ENCODE measurements around the gene ZNF417. TPM values are rescaled to one million over a fixed set of nuclear protein-coding genes. Genes with fewer than 3 reads are reported as not detected.

ZNF417 gene
- total RNA-seq, 1 experiment from 2014 or later, result 22.8 TPM

DNA sequence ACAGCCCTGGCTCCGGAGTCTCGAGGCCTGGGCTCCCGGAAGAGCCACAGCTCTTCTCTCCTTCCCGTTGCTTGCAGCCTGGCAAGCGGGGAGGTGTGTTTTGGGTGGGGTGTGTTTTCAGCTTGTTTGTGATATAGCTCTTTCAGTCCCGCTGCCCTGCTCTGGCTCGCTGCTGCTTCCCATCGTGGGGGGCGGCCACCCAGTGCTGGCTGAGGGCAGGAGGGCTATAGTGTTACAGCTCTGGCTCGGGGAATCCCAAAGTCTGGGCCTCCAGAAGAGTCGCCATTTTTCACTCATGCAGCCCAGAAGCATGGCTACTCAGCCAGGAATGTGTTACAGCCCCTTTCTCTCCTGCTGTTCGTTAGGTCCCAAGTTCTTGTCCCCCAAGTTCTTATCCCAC lies 33.3 kb upstream of the ZNF417 start:
- no TSS peak for BruUV-seq (replicated peaks)
- no peak for ATAC-seq
- H3K9me3 ChIP-seq (ENCODE audit: control insufficient read depth, insufficient read depth, low read depth, low read length), result peaks cover 26% of the 10 kb centered on the region; the same call in 1 of the 2 replicates
- H3K36me3 ChIP-seq (ENCODE audit: control insufficient read depth, insufficient read depth, low read length), result no peaks in the 10 kb centered on the region
- ChIA-PET CTCF (no interaction called here), POLR2A (no interaction called here)
- TF ChIP-seq, protein P1, sequence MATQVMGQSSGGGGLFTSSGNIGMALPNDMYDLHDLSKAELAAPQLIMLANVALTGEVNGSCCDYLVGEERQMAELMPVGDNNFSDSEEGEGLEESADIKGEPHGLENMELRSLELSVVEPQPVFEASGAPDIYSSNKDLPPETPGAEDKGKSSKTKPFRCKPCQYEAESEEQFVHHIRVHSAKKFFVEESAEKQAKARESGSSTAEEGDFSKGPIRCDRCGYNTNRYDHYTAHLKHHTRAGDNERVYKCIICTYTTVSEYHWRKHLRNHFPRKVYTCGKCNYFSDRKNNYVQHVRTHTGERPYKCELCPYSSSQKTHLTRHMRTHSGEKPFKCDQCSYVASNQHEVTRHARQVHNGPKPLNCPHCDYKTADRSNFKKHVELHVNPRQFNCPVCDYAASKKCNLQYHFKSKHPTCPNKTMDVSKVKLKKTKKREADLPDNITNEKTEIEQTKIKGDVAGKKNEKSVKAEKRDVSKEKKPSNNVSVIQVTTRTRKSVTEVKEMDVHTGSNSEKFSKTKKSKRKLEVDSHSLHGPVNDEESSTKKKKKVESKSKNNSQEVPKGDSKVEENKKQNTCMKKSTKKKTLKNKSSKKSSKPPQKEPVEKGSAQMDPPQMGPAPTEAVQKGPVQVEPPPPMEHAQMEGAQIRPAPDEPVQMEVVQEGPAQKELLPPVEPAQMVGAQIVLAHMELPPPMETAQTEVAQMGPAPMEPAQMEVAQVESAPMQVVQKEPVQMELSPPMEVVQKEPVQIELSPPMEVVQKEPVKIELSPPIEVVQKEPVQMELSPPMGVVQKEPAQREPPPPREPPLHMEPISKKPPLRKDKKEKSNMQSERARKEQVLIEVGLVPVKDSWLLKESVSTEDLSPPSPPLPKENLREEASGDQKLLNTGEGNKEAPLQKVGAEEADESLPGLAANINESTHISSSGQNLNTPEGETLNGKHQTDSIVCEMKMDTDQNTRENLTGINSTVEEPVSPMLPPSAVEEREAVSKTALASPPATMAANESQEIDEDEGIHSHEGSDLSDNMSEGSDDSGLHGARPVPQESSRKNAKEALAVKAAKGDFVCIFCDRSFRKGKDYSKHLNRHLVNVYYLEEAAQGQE (IDR thresholded peaks at IDR 0.05; ENCODE audit: insufficient read depth in 1 of 2, low read depth in 2 of 2, low read length in 1 of 2), result no peak
- no peaks in the 10 kb centered on the region for H3K4me1 ChIP-seq (ENCODE audit: control insufficient read depth, insufficient read depth, low read length)
- no peaks in the 10 kb centered on the region for H3K27me3 ChIP-seq (ENCODE audit: control insufficient read depth, insufficient read depth, low read length)
- intact Hi-C loops (cut with micrococcal nuclease; ENCODE audit: unreplicated experiment) (no loop called here), in situ Hi-C loops (cut with HindIII; ENCODE audit: low pct_unique_long_range_greater_than_20kb, low sequenced_read_pairs) (no loop called here)
- no peak overlapping the region for H3K27ac ChIP-seq (ENCODE audit: low read length)
- H3K4me3 ChIP-seq (ENCODE audit: low read depth in 2 of 2, low read length in 2 of 2), result no peak overlapping the region
- DNase-seq (ENCODE audit: low read depth, low spot score), result no peak

DNA sequence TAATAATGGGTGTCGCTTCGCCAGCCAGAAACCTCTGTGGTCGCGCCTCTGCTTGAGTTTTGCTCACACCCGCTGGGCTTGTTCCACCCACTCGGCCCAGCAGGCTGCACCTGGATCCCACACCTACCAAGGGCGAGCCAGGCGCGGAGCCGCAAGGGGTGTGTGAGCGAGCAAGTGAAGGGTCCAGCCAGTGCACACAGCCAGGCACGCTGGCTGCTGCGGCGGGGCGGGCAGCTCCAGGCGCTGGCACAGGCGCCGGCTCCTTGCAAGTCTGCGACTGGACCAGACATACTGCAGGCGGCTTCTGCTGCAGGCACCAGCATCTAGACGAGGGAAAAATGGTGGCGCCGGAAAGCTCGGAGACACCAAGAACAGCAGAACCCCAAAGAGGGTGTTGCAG lies 32.9 kb upstream of the ZNF417 start:
- ChIA-PET POLR2A (no interaction called here), CTCF (no interaction called here)
- no peak overlapping the region for H3K27ac ChIP-seq (ENCODE audit: low read length)
- TF ChIP-seq, protein P1 (IDR thresholded peaks at IDR 0.05; ENCODE audit: insufficient read depth in 1 of 2, low read depth in 2 of 2, low read length in 1 of 2), result no peak
- TF ChIP-seq TCF7L2 (IDR thresholded peaks at IDR 0.05; ENCODE audit: low read depth, low read length) (no peak), POLR2AphosphoS5 (IDR thresholded peaks at IDR 0.05; ENCODE audit: low read depth, low read length) (no peak), SIN3A (IDR thresholded peaks at IDR 0.05; ENCODE audit: borderline replicate concordance, insufficient read depth, low read depth, low read length) (no peak)
- TF ChIP-seq, protein P2, sequence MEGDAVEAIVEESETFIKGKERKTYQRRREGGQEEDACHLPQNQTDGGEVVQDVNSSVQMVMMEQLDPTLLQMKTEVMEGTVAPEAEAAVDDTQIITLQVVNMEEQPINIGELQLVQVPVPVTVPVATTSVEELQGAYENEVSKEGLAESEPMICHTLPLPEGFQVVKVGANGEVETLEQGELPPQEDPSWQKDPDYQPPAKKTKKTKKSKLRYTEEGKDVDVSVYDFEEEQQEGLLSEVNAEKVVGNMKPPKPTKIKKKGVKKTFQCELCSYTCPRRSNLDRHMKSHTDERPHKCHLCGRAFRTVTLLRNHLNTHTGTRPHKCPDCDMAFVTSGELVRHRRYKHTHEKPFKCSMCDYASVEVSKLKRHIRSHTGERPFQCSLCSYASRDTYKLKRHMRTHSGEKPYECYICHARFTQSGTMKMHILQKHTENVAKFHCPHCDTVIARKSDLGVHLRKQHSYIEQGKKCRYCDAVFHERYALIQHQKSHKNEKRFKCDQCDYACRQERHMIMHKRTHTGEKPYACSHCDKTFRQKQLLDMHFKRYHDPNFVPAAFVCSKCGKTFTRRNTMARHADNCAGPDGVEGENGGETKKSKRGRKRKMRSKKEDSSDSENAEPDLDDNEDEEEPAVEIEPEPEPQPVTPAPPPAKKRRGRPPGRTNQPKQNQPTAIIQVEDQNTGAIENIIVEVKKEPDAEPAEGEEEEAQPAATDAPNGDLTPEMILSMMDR (IDR thresholded peaks at IDR 0.05), result no peak
- no peak overlapping the region for H3K4me3 ChIP-seq (ENCODE audit: low read depth in 2 of 2, low read length in 2 of 2)
- intact Hi-C loops (cut with micrococcal nuclease; ENCODE audit: unreplicated experiment), result no loop called here
- BruUV-seq (replicated peaks), result no TSS peak
- H3K36me3 ChIP-seq (ENCODE audit: control insufficient read depth, insufficient read depth, low read length), result no peaks in the 10 kb centered on the region
- DNase-seq (ENCODE audit: low read depth, low spot score) (no peak), ATAC-seq (no peak)
- H3K27me3 ChIP-seq (ENCODE audit: control insufficient read depth, insufficient read depth, low read length), result no peaks in the 10 kb centered on the region
- H3K9me3 ChIP-seq (ENCODE audit: control insufficient read depth, insufficient read depth, low read depth, low read length), result peaks cover 28% of the 10 kb centered on the region; the same call in 1 of the 2 replicates
- no peaks in the 10 kb centered on the region for H3K4me1 ChIP-seq (ENCODE audit: control insufficient read depth, insufficient read depth, low read length)
- in situ Hi-C loops (cut with HindIII; ENCODE audit: low pct_unique_long_range_greater_than_20kb, low sequenced_read_pairs), result no loop called here

Measured in Panc1 (cell line).